GM15510 (cell line): ENCODE measurements around the gene SYMPK.

ENCODE experiments used
- POLR2A ChIP-seq: IDR thresholded peaks from 3 replicates; pipeline ENCODE4 v1.6.1; 2011; ENCODE audit warnings: borderline replicate concordance; ENCODE audit not compliant: insufficient read length; ENCODE audit errors: extremely low read depth

Gene SYMPK

DNA sequence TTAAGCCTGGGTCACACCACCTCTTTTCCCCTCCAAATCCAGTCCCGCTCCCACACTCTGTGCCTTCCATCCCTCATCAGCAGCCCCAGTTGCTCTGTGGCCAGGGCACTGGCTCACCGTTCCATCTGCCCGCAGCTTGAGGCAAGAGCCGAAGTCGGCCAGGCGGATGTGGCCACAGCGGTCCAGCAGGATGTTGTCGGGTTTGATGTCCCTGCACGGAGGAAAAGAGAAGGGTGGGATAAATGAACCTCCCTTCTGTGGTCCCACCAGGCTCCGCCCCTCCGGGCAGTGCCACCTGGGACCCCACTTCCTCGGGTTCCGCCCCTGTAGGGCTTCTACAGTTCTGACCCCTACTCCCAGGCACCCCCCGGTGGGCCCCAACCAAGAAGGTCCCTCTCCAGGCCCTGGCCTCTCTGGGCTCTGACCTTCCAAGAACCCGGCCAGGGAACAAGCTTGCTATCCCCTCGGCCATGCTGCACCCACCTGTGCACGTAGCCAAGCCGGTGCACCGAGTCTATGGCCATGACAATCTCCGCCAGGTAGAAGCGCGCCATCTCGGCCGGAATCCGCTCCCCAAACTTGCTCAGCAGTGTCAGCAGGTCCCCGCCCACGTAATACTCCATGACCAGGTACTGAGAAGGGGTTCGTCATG is 84.8 kb downstream of the SYMPK start:
- TF ChIP-seq POLR2A = no peak

DNA sequence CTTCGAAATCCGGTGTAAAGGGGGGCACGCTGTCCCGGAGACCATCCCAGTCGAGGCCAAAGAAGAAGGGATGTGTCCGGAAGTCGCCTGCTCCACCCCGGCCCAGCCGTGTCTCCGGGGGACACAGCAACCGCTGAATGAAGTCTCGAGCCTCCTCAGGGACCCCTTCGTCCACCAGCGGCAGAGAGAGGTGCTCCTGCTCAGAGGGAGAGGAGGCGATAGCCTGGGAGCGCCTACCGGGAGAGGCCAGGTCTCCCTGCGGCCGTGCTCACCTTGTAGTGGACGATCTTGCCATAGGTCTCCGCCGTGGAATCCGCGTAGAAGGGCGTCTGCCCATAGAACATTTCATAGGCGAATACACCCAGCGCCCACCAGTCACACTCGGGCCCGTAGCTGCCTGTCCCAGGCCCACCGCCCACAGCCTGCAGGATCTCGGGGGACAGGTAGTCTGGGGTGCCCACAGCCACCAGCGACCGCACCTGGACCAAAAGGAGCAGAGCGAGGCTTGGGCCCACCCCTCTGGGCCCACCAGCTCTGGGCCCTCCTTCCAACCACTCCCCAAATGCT is 85.5 kb downstream of the SYMPK start:
- no peak for TF ChIP-seq POLR2A

DNA sequence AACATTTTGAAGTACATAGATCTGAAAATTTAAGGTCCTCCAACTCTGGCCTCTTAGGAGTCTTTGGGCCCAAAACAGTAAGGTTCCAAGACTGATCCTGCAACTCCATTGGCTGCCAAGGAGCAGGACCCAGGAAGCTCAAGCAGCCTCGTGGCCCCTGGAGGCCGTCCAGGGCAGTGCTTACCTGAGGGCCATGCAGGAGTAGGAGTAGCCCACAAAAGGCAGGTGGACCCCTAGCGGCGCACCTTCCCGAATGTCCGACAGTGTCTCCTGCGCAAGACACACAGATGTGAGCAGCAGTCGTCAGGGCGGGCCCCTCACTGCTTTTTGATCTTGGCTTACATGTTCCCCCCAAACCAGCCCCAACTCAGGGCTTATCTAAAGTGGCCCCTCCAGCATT is 88.2 kb downstream of the SYMPK start:
- TF ChIP-seq POLR2A = no peak

DNA sequence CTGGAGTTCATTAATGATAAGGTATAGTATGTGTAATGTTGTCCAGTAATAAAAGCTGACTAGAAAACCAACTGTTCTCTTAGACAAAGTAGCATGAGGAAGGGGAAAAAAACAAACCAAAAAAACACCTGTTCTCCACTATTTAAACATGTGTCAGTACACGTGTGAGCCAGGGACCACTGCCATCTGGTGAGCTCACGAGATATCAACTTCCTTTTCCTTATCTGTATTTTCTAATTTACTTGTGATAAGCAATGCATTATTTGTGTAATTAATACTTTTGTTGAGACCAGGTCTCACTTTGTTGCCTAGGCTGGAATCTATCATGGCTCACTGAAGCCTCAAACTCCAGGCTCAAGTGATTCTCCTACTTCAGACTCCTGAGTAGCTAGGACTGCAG is 89.6 kb downstream of the SYMPK start:
- TF ChIP-seq POLR2A = no peak

DNA sequence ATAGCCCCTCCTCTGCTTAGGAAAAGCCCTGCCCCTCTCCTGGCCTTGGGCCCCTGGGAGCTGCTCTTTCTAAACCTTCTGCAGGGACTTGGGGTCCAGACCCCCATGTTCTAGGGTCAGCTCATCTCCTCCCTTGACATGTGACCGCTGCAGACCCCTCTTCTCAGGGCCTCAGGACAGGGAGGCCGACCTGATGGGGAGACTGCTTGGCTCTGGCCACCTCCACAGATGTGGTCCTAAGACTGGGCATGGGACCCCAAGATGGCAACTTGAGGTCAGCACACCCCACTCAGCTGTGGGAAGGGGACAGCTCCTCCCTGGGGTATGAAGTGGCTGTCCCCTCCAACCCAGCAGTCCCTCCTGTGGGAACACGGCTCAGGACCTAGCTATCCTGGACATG is 90.0 kb downstream of the SYMPK start:
- TF ChIP-seq POLR2A = no peak

DNA sequence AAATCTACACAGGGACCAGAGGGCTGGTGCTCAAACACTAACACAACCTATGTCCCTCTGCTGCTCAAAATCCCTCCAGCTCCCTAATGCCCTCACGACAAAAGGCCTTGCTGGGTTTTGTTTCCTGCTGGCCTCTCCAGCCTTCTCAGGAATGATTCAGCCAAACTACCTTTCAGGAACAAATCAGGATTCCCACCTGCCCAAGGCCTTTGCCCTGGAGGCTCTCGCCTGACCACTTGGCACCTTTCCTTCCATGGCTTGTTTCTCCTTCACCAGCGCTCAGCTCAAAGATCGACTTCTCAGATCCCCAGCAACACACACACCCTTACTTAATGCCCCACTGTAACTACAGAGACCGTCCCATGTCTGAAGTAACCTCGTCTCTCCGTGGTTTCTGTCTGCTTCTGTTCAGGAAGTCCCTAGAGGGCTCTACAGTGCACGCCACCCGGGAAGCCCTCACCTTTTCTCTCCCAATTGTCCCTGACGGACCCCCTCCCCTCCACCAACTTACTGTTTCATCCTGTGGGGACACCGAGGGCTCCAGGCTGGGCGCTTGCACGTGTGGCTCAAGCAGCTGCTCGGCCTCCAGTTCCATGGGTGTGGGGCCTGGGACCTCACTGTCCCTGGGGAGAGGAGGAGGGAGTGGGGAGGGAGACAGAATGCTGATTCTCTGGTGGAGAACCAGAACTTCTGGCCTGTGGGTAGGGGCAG is 90.7 kb downstream of the SYMPK start:
- no peak for TF ChIP-seq POLR2A

DNA sequence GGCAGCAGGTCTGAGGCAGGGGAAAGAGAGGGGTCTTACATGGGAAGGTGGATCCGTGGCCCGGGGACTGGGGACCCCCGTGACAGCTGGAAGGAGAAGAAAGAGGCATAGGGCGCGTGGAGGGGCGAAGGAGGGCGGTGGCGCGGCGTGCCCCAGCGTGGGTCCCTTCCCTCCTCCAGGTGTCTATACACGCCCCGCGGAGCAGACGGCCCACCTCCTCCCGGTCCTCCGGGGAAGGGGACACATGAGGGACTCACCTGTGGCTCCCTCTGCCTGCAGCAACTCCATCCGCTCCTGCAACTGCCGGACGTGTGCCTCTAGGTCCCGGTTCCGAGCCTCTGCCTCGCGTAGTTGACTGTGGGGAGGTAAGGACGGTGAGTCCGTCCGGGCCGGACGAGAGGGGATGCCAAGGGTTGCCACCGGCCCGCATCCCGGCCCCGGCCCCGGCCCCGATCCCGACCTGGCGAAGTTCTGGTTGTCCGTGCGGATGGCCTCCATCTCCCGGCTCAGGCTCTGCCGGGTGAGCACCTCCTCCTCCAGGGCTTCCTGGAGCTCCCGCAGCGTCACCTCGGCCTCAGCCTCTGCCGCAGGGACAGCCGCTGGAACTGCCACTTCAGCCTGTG is 91.5 kb downstream of the SYMPK start:
- no peak for TF ChIP-seq POLR2A

DNA sequence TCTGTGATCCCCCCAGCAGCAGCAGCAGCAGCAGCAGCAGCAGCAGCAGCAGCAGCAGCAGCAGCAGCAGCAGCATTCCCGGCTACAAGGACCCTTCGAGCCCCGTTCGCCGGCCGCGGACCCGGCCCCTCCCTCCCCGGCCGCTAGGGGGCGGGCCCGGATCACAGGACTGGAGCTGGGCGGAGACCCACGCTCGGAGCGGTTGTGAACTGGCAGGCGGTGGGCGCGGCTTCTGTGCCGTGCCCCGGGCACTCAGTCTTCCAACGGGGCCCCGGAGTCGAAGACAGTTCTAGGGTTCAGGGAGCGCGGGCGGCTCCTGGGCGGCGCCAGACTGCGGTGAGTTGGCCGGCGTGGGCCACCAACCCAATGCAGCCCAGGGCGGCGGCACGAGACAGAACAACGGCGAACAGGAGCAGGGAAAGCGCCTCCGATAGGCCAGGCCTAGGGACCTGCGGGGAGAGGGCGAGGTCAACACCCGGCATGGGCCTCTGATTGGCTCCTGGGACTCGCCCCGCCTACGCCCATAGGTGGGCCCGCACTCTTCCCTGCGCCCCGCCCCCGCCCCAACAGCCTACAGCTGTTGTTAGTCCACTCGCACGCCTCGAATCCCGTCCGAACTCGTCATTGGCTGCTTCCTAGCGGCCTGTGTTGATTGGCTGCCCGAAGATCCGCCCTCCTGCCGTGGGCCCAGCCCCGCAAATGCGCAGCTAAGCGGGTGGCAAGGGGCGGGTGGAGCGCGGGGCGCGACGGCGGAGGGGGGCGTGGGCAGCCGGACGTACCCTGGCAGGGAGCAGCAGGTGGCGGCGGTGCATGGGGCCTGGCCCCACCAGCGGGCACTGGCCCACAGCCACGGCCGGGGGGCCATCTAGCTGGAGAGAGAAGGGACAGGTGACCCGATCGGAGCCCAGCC is 92.5 kb downstream of the SYMPK start:
- TF ChIP-seq POLR2A = peak; percentile 14

DNA sequence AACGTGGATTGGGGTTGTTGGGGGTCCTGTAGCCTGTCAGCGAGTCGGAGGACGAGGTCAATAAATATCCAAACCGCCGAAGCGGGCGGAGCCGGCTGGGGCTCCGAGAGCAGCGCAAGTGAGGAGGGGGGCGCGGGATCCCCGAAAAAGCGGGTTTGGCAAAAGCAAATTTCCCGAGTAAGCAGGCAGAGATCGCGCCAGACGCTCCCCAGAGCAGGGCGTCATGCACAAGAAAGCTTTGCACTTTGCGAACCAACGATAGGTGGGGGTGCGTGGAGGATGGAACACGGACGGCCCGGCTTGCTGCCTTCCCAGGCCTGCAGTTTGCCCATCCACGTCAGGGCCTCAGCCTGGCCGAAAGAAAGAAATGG is 93.1 kb downstream of the SYMPK start:
- no peak for TF ChIP-seq POLR2A

DNA sequence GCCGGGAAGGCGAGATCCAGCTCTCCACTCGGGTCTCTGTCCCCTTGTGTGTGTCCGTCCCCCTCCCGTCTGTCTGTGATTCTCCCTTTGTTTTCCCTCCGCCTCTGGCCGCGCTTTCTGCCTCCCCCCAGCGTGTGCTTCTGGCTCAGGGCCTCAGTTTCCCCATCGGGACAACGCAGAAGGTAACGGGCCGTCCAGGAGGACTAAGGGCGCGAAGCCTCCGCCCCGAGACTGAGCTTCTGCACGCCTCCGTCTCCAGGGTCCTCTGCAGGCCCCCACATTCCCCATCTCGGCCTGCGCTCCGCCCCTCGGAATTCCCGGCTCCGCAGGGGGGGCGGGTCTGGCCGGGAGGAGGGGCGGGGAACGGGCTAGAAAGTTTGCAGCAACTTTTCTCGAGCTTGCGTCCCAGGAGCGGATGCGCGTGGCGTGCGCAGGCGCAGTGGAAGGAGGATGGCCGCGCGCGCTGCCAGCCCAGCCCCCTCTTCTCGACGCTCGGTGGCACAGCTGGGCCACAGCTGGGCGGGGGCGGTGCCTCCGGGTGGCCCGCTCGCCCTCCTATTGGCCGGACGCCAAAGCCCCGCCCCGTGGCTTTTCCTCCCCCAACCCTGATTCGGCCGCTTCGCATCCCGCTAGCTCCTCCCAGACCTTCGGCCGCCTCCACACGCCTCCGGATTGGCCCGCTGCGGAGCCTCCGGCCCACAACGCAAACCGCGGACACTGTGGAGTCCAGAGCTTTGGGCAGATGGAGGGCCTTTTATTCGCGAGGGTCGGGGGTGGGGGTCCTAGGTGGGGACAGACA is 93.8 kb downstream of the SYMPK start, which contains the start of gene SIX5:
Gene SIX5, minus strand, starts transcription at position 269 of the 799 bp plus-strand sequence. CDS start 408 bp downstream, outside the sequence.
- no peak for TF ChIP-seq POLR2A

DNA sequence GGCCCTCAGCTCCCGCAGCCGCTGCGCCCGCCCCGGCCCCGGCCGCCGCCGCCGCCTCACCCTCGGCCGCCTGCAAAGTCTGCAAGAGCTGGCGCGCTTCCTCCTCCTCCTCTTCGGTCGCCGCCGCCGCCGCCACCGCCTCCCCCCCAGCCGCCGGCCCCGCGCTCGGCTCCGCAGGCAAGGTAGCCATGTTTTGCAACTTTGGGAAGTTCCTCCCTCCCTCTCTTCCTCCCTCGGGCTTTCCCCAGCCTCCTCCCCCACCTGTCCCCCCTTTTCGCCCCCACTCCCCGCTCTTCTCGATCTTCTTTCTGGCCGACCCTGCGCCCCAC is 94.3 kb downstream of the SYMPK start:
- TF ChIP-seq POLR2A = no peak

DNA sequence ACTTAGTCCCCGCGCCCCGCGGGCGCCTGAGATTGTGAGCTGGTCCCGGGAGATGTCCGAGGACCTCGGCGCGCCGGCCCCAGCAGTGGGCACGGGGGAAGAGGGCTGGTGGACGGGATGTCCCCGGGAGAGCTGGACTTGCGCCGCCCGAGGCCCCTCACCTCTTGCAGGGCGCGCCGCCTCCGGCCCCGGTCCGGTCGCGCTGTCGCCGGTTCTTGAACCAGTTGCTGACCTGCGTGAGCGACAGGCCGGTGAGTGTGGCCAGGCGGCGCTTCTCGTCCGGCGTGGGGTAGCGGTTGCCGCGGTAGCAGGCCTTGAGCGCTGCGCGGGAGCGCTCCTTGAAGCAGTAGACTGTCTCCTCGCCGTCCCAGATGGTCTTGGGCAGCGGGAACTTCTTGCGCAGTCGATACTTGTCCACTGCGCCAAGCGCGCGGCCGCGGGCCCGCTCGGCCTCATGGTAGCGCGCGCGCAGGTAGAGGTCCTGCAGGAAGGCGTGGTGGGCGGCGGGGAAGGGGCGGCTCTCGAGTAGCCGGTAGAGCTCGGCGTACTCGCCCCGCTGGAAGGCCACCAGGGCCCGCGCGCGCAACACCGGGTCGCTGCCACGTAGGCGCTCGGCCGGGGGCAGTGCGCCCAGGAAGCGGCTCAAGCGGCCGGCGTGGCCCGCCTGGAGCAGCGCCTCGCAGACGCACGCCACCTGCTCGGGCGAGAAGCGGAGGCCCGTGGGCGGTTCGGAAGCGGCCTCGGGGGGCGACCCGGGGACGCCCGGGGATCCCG is 94.9 kb downstream of the SYMPK start:
- peak; percentile 40 for TF ChIP-seq POLR2A

DNA sequence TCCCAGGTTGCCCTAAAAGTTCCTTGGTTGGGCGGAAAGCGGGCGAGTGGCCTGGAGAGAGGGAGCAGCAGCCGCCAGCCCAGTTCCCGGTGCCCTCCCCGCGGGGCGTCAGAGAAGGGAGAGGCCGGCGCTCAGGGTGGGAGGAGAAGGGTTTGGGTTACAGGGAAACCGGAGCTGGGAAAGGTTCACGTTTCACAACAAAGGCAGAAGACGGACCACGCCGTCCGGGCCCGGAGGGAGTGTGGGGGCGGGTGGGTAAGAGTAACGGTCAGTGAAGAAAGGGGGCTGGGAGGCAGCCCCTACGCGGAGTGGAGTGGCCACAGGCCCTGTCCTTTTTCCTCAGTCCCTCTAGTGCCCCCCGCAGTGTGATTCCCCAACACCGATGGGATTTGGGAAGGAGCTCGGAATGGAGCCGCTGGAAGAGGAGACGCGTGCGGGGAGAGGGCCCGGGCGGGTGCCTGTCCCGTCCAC is 95.5 kb downstream of the SYMPK start:
- TF ChIP-seq POLR2A = no peak
